ENCODE measurements around the gene PEAK1. TPM values are rescaled to one million over a fixed set of nuclear protein-coding genes. Genes with fewer than 3 reads are reported as not detected.

Gene PEAK1
- total RNA-seq (2021): 36.7 and 39.8 TPM in 2 replicates
- percentile 82 among the genes with signal in this experiment for Bru-seq, nascent RNA
- percentile 79 among the genes with signal in this experiment for BruChase-seq, experiment 1, labeled RNA remaining after a 2-hour chase
- BruChase-seq, experiment 2, labeled RNA remaining after a 6-hour chase: percentile 78 among the genes with signal in this experiment
- long read RNA-seq, partial matches to known transcripts: 1 of 14 reads
- long read RNA-seq, other reads (novel, unspliced or antisense): 13 of 14 reads

GRCh38 chr15:77419836-77420609 lies at the start of gene PEAK1:
Gene PEAK1 (minus strand): TSS chr15:77420104. CDS start chr15:77181926, 238,178 bp downstream.
- BruUV-seq (replicated peaks): no TSS peak
- peak within 1 kb of the TSS; percentile 73 for H3K4me3 ChIP-seq (ENCODE audit: low read depth, low read length, poor library complexity, severe bottlenecking)
- H3K9me3 ChIP-seq (ENCODE audit: low read depth, low read length, poor library complexity, severe bottlenecking): no peaks in the 10 kb centered on the region
- peaks cover 41% of the 10 kb centered on the region for H3K4me1 ChIP-seq (ENCODE audit: insufficient read depth, low read length, poor library complexity, severe bottlenecking)
- ChIA-PET POLR2A (ENCODE audit: low non-redundant PET) (no interaction called here), CTCF (no interaction called here)
- no peaks in the 10 kb centered on the region for H3K36me3 ChIP-seq (ENCODE audit: insufficient read depth, low read length, poor library complexity, severe bottlenecking)
- intact Hi-C loops (cut with micrococcal nuclease; ENCODE audit: unreplicated experiment): loop anchor here (2.0 to 5.0 kb wide), 3 partner anchors 77 to 233 kb away; no protein-coding TSS in a partner anchor
- no peaks in the 10 kb centered on the region for H3K27me3 ChIP-seq (replicated peaks; ENCODE audit: insufficient read depth, low read depth, low read length, poor library complexity)
- peak; percentile 100 for DNase-seq (ENCODE audit: low spot score)
- no peak for TF ChIP-seq CTCF (conservative IDR thresholded peaks at IDR 0.05; ENCODE audit: low read depth, low read length)
- no peak for TF ChIP-seq EZH2 (IDR thresholded peaks at IDR 0.05; ENCODE audit: borderline replicate concordance, low read depth, low read length, poor library complexity, severe bottlenecking)
- H3K27ac ChIP-seq (ENCODE audit: low read depth, low read length, poor library complexity, severe bottlenecking): peak within 1 kb of the TSS; percentile 97

GRCh38 chr15:77468896-77469295 lies 49.0 kb upstream of the PEAK1 start:
- ChIA-PET POLR2A (ENCODE audit: low non-redundant PET) (no interaction called here), CTCF (no interaction called here)
- Histone ChIP-seq H3K27ac (ENCODE audit: low read depth, low read length, poor library complexity, severe bottlenecking) (no peak overlapping the region), H3K36me3 (ENCODE audit: insufficient read depth, low read length, poor library complexity, severe bottlenecking) (peaks cover 42% of the 10 kb centered on the region), H3K4me3 (ENCODE audit: low read depth, low read length, poor library complexity, severe bottlenecking) (no peak overlapping the region), H3K4me1 (ENCODE audit: insufficient read depth, low read length, poor library complexity, severe bottlenecking) (peaks cover 2% of the 10 kb centered on the region), H3K27me3 (replicated peaks; ENCODE audit: insufficient read depth, low read depth, low read length, poor library complexity) (no peaks in the 10 kb centered on the region), H3K9me3 (ENCODE audit: low read depth, low read length, poor library complexity, severe bottlenecking) (no peaks in the 10 kb centered on the region)
- intact Hi-C loops (cut with micrococcal nuclease; ENCODE audit: unreplicated experiment): no loop called here
- BruUV-seq (replicated peaks): no TSS peak
- TF ChIP-seq EZH2 (IDR thresholded peaks at IDR 0.05; ENCODE audit: borderline replicate concordance, low read depth, low read length, poor library complexity, severe bottlenecking): no peak
- TF ChIP-seq CTCF (conservative IDR thresholded peaks at IDR 0.05; ENCODE audit: low read depth, low read length): no peak
- DNase-seq (ENCODE audit: low spot score): no peak

GRCh38 chr15:77466521-77466920 lies 46.6 kb upstream of the PEAK1 start:
- BruUV-seq (replicated peaks): no TSS peak
- Histone ChIP-seq H3K27ac (ENCODE audit: low read depth, low read length, poor library complexity, severe bottlenecking) (no peak overlapping the region), H3K4me3 (ENCODE audit: low read depth, low read length, poor library complexity, severe bottlenecking) (no peak overlapping the region), H3K36me3 (ENCODE audit: insufficient read depth, low read length, poor library complexity, severe bottlenecking) (peaks cover 38% of the 10 kb centered on the region), H3K27me3 (replicated peaks; ENCODE audit: insufficient read depth, low read depth, low read length, poor library complexity) (no peaks in the 10 kb centered on the region), H3K9me3 (ENCODE audit: low read depth, low read length, poor library complexity, severe bottlenecking) (no peaks in the 10 kb centered on the region), H3K4me1 (ENCODE audit: insufficient read depth, low read length, poor library complexity, severe bottlenecking) (no peaks in the 10 kb centered on the region)
- no peak for DNase-seq (ENCODE audit: low spot score)
- intact Hi-C loops (cut with micrococcal nuclease; ENCODE audit: unreplicated experiment): no loop called here
- TF ChIP-seq EZH2 (IDR thresholded peaks at IDR 0.05; ENCODE audit: borderline replicate concordance, low read depth, low read length, poor library complexity, severe bottlenecking) (no peak), CTCF (conservative IDR thresholded peaks at IDR 0.05; ENCODE audit: low read depth, low read length) (no peak)
- ChIA-PET POLR2A (ENCODE audit: low non-redundant PET) (no interaction called here), CTCF (no interaction called here)
